GM18951 (cell line): ENCODE measurements around the gene SRSF12.
A peak's percentile ranks its signal among the peaks of the same experiment; 100 is the strongest.

Experiments used
- POLR2A ChIP-seq: IDR thresholded peaks from 4 replicates; pipeline ENCODE4 v1.6.1; 2011; ENCODE audit warnings: mild to moderate bottlenecking; ENCODE audit not compliant: insufficient read length, insufficient read depth; ENCODE audit errors: extremely low read depth
- in situ Hi-C: fragments of 300-500 bp; cut with MboI; formaldehyde crosslinking; loops from one replicate; pipeline ENCODE4 v1.12.0; 2022; ENCODE audit warnings: low sequenced_read_pairs, mixed read lengths, inconsistent platforms; ENCODE audit not compliant: unreplicated experiment

Gene SRSF12

DNA sequence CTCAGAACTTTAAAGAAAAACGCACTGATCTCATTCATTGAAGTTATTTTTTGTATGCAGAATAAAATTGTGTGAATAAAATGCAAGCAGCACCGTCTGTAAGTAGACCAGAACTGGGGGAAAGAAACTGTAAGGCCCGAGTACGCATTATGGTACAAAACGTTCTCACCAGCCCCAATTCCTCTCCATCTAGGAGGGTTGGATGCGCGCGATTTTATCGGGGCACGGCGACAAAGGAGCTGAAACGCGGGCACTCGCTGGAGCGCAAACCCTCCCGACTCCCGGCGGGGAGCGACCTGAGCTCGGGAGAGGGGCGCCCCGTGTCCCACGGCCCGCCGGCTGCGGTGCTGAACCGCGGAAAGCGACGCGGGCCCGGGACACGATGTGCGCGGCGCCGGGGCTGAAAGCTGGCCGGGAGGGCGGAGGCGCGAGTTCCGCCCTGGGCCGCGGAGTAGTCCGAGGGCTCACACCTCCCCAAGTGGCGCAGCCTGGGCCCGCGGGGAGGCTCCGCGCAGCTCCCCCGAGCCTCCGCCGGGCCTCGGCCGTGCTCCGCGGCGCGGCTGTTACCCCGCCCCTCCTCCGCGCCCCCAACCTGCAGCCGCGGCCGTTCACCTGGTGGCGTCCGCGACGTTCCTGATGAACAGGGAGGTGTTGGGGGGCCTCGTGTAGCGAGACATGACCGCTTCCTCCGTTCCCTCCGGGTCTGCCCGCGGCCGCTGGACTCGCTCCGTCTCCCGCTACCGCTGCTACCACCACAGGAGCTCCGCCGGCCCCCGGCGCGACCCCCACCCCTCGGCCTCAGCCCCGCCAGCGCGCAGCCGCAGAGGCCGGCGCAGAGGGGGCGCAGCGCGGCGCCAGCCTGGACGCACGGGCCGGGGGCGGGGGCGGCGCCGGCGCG, at the start of gene SRSF12:
TSS of gene SRSF12 (minus strand) at position 861 of the 898 bp plus-strand sequence. CDS start at position 677, 184 bp downstream.
- TF ChIP-seq POLR2A = no peak
- in situ Hi-C loops = no loop called here

DNA sequence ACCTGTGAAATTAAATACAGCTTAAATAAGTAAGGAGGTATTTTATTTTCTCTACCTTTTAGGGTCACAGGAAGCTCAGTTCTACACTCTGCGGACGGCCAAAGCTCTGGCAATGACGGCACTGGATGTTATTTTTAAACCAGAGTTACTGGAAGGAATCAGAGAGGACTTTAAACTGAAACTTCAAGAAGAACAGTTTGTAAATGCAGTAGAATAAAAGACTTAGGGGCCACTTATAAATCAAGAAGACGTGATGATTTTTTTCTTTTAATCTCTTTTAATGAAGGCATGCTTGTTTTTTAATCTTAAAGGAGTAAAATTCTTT, 44.1 kb upstream of the SRSF12 start:
- TF ChIP-seq POLR2A = no peak
- in situ Hi-C loops = no loop called here

DNA sequence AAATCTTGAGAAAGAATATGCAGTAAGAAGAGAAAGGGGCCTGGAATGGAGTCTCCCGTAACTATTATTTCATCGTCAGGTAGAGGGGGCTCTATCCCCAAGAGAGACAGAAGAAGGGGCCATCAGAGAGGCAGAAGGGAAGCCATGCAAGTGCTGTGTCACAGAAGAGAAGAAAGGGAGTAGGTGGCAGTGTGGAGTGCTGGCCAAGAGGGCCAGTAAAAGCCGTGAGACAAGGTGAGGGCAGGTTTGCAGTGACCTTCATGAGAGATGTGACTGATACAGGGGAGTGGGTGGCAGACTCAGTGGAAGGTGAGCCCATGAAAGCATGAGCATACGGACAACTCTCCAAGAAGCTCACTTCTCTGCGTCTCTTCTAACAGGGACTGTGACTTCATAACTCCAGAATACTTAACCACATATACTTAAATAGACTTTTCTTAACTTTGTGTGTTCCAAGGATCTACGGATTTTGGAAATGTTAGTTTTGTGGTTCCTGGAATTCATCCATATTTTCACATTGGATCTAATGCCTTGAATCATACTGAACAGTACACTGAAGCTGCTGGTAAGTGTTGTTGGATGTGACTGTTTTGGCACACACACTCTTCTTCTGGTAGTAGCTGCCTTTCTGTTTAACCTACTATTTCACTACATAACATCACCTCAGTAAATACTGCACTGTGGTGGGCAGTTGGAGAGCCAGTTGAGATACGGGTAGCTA, 43.6 kb upstream of the SRSF12 start:
- in situ Hi-C loops = no loop called here
- TF ChIP-seq POLR2A = no peak

DNA sequence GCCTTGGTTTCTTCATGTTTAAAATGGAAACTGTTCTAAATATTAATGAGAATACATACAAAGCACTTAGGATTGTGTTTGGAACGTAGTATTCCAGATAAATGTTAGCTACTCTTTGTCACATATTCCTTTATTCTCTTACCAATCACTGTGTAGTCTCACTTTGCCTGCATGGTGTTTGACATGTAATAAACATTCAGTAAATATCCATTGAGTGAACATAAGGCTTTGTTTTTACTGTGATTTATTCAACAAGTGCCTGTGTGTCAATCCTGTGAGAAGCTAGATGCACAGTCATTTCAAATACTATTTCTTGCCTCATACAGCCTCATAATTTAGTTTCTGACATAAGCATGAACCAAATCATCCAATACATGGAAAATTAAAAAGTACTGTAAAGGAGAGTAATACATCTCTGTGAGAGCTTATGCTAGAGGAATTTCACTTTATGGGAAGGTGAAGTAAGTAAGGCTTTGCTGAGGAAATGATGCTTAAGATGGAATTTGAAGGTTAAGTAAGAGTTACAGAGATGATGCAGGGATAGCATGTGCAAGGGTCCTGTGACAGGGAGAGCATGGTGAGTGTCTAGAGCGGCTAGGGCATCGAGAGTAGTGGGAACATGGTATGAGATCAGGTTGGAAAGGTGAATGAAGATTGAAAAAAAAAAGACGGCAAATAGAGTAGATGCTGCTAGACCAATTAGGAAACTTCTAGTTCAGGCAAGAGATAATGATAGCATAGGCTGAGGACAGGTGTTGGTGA, 42.6 kb upstream of the SRSF12 start:
- TF ChIP-seq POLR2A = no peak
- in situ Hi-C loops = no loop called here

DNA sequence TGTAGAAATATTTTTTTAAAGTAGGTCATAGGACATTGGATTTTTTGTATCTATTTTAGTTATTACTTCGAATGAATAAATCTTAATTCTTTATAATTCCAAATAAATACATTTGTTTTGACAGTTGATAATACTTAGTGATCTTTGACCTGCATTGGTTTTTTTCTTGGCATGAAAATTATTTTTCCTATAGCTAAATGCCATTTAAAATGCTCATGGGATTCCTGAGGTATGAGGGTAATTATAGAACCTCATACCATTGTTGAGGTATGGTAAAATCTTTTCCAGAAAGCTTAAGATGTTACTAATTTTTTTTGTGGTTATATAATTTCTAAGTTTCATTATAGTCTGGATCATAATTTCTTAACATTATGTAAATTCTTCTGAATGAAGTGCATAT, 36.3 kb upstream of the SRSF12 start:
- in situ Hi-C loops = no loop called here
- TF ChIP-seq POLR2A = no peak

DNA sequence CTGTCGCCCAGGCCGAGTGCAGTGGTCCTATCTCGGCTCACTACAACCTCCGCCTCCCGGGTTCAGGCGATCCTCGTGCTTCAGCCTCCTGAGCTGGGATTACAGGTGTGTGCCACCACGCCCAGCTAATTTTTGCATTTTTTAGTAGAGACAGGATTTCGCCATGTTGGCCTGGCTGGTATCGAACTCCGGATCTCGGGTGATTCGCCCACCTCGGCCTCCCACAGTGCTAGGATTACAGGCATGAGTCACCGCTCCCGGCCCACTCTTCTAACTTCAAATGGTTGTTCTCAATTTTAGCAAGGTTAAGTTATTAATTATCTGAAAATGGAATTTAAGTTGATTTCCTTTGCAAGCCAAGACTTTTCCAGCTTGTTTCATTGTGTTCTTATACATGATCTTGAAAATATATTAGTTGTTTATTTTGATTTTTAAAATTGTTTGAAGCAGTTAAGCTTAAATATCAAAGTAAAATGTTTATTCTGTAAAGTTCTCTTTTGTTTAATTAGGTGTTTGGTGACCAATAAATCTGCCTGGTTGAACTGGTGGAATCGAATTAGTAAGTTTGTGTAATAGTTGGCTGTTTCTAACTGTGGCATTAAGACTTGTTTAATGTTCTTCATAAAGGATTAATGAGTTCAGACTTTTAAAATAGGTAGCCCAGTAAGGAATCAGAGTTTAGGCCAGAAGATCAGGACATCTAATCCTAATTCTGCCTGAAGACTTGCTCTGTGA, 30.3 kb upstream of the SRSF12 start:
- in situ Hi-C loops = no loop called here
- TF ChIP-seq POLR2A = no peak

DNA sequence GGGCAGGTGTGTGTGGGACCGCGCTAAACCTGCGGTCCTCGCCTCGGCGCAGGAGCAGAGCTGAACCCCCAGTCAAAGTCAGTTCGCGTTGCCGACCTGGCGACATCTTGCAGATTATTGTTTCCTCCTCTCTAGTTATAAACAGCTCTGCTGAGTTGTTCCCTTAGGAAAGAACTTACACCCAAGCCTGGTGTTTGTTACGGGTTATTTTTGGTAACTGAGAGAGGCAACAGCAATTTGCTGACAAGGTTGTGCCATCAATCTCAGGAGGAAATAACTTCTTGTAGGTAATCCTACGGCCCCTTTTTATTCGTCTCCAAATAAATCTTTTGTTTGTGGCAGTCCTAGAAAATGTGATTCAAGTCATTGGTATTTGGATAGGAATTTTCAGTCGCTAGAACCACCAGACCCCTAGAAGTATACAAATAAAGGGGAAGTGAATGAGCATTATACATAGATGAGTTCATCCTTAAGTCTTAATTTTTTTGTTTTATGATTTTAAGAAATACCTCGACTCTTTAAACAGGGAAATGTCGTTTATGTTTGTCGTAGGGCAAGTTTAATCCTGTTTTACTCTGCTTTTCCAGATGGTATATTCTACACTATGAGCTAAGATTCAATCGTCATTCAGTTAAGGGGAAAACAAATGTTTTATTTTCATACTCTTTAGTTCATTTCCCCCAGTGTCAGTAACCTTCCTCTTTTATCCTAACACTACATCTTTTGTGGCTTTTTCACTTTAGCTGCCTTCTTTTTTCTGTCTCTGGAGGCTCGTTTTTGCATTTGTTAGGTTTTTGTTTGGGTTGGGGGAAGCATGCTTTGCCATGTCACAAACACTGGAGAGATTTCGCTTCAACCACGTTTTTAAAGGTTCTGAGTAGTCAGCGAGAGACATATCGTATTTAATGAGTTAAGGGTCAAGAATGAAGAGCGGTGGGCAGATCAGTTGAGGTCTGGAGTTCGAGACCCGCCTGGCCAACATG, 29.1 kb upstream of the SRSF12 start:
- no peak for TF ChIP-seq POLR2A
- in situ Hi-C loops = no loop called here

DNA sequence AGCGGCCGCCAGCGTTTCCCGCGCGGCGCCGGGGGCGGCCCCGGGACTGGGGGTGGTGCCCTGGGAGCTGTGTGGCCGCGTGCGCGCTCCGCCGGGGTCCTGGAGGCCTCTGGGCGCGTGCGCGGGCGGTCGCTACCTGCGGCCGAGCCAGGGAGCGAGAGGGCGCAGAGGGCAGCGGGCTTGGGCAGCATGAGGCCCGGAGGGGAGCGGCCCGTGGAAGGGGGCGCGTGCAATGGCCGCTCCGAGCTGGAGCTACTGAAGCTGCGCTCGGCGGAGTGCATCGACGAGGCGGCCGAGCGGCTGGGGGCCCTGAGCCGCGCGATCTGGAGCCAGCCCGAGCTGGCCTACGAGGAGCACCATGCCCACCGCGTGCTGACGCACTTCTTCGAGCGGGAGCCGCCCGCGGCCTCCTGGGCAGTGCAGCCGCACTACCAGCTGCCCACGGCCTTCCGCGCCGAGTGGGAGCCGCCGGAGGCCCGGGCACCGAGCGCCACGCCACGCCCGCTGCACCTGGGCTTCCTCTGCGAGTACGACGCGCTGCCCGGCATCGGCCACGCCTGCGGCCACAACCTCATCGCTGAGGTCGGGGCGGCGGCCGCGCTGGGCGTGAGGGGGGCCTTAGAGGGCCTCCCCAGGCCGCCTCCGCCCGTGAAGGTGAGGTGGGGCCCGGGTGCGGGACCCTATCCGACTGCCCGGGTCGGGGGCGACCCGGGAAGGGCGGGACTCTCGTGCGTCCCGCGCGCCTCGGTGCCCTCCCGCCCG, 28.3 kb upstream of the SRSF12 start, which contains the start of gene PM20D2:
TSS of gene PM20D2 (plus strand) at position 100 of the 762 bp plus-strand sequence. CDS start at position 190, 90 bp downstream.
- peak; percentile 75 for TF ChIP-seq POLR2A
- in situ Hi-C loops = no loop called here

DNA sequence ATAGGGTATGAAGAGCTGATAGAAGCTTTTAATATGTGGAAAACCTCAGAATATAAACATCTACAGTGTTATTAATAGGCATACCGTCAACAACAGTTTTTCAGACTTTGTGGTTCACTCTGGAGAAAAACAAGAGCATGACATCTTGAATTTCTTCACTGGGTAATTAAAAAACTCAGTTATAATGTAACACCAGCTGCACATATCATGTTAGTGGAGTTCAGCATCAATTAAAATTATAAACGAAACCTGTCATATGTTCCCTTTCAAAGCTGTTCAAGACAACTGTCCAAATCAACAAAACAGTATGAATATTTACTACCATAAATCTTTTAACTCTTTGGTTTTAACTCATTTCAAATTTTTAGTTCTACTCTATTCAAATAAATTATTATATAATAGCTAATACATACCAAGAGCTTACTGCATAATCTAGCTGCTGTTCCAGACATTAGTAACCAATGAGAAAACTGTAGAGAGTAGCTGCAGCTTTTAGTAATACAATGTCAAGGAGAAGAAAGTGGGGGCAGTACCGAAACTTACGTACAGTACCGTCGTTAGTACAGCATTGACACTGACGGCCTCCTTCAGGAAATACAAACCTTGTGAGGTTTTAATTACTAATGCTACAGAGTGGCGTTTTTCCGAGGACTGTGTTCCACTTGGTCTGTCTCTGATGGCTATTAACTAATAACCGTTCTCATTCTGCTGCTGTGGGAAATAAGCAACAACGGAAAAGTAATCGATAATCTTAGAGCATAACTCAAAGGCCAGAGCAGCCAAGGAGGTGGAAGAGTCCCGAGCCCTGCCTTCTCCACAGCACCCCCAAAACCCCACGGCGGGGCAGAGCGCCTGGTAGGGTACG, 27.5 kb upstream of the SRSF12 start:
- in situ Hi-C loops = no loop called here
- TF ChIP-seq POLR2A = no peak

DNA sequence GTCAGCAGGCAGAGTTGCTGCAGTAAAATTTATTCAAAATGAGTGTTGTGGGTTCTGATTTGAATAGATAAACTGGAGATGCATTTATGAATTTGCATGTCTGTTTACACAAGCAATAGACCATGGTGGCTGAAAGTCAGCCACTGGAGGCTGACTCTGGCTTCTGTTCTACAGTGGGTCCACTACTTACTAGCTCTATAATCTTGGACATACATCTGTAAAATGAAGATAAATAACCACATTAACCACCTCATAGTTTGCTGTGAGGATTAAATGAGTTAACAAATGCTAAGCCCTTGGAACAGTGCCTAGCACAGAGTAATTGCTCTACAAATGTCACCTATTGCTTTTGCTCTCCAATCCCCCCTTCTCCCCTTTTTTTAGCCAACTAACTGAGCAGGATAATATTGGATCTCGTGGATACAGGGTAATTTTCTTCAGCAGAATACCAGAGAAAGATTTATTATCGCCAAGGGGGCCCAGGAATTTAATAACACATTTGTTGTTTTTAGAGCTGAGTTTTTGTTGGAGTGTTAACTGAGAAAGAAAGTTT, 26.6 kb upstream of the SRSF12 start:
- no peak for TF ChIP-seq POLR2A
- in situ Hi-C loops = no loop called here
